Frontal cortex (tissue), 4 donors: ENCODE data around the gene CNIH3. TPM values are rescaled to one million over a fixed set of nuclear protein-coding genes. Genes with fewer than 3 reads are reported as not detected.

Source experiments
- DNase-seq, 2 donors: peaks; one replicate each; pipeline ENCODE4 v3.0.0; 2012; ENCODE audit warnings: low spot score in 2 of 2
- FAIRE-seq: peaks from 2 replicates; lab custom pipeline; 2012; peaks lifted over from hg19 to GRCh38; lab: Jason Lieb, UNC
- total RNA-seq: library from RNA; depleted of rRNA; stranded (reverse); fragments of >200 nt; gene quantifications from one replicate; pipeline ENCODE4 v1.2.3, GENCODE V29; 2014
- donor health status: control.
- donor health status: control.
- donor health status: control.

CNIH3 gene
- total RNA-seq, 1 donor from 2014 or later: 44.0 TPM

DNA sequence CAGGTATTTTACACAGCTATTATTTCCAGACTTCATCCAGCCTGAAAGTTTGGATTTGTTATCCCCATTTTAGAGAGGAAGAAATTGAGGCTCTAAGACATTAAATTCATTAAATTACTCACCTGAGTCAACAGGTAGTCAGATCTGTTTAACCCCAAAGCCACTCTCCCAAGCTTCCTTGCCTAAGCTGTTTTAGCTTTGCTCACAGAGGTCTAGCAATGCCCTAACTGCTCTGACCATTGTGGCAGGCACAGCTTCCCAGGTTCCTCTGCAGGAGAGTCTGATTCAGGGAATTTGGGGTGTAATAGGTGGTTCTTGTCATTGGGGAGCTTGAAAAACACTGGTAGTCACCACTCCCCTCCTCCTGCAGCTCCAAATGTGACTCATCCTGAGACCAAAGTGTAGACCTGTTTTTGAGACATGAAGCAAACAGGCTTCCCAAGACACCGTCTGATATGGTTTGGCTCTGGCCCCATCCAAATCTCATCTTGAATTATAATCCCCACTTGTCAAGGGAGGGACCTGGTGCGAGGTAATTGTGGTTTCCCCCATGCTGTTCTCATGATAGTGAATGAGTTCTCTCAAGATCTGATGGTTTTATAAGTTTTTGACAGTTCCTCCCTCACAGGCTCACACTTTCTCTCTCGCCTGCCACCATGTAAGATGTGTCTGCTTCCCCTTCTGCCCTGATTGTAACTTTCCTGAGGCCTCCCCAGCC lies 170.6 kb downstream of the CNIH3 start:
- DNase-seq: no peak
- no peak for FAIRE-seq

DNA sequence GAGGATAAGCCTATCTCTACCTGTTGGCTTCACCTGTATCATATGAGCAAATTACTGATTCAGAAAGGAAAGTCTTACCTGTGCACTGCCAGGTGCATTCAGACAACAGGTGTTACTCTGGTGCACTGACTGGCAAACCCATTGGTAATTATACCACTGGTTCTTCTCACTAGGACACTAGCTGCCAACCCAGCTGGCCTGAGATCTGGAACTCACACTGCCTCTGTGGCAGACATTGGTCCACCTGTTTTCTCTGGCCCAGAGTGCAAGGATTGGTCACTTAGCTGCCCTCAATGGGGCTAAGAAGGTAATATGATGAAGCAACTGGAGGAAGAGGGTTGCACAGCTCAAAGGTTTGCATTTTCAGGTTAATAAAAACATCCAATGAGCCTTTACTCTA lies 173.2 kb downstream of the CNIH3 start:
- FAIRE-seq: no peak
- DNase-seq: no peak

Other genes with a start within 250 kb of the CNIH3 start
- 58.7 TPM for gene WDR26, start 181.5 kb upstream of the CNIH3 start, total RNA-seq